ENCODE measurements around the gene PPP4C.

PPP4C gene

DNA sequence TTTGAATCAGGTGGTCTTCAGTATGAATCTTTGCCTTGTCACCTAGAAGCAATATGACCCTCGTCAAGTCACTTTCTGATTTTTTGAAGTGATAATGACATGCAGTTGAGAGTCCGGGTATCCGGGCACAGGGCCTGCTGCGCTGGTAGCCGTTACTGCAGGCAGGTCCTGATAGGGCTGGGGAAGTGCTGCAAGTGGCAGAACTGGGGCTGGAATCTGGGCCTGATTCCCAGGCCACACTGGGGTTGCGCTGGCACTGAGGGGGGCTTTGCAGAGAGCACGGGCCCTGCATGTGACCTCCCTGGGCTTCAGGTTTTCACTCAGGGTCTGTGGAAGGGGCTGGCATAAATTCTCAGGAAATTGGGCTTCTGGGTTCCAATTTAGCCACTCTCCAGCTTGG, 3.0 kb downstream of the PPP4C start:
- in situ Hi-C loops (cut with MboI; ENCODE audit: low sequenced_read_pairs), result no loop called here

GRCh38 chr16:30079480-30079879, 3.7 kb downstream of the PPP4C start:
- in situ Hi-C loops (cut with MboI; ENCODE audit: low sequenced_read_pairs), result no loop called here

DNA sequence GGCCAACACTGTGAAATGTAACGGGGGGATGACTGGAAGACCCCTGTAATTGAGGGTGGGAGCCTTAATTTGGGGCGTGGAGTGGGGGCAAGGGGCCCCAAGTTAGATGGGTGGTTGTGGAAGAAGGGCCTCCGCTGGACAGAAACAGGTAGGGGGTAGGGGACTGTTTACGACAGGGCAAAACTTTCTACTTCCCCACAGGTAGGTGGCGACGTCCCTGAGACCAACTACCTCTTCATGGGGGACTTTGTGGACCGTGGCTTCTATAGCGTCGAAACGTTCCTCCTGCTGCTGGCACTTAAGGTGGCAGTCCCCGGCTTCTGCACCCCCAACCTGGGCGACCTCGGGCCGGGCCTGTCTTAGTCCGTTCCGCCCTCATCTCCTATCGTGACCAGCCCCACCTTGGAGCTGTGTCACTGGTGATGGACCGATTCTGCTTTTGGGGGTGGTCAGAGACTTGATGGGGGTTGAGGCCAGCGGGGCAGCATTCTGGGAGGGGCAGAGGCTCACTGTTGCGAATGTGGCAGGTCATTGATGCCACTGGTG, 6.8 kb downstream of the PPP4C start:
- in situ Hi-C loops (cut with MboI; ENCODE audit: low sequenced_read_pairs), result no loop called here

DNA sequence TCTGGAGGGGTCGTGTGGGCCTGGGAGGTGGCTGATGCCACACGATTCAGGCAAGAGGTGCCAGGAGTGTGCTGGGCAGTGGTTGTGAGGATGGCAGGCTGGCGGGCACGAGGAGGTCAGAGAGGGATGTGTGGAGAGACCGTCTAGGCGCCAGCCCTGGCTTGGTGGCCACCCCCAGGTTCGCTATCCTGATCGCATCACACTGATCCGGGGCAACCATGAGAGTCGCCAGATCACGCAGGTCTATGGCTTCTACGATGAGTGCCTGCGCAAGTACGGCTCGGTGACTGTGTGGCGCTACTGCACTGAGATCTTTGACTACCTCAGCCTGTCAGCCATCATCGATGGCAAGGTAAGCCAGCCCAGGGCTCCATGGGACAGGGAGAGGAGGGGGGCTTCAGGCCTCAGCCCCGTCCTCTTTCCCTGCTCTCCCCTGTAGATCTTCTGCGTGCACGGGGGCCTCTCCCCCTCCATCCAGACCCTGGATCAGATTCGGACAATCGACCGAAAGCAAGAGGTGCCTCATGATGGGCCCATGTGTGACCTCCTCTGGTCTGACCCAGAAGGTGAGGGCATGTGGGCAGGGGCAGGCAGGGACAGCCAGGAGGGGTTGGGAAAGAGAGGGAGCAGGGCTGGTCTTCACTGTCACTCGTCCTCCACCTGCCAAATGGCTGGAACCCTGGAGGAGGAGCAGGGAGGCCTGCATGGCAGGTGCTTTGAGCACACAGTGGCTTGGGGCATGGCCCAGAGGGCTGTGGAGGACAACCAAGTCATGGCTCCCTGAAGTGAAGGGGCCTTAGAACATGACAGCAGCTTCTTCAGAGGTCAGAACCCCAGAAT, 7.6 kb downstream of the PPP4C start:
- in situ Hi-C loops (cut with MboI; ENCODE audit: low sequenced_read_pairs), result no loop called here

GRCh38 chr16:30084096-30084815, 8.5 kb downstream of the PPP4C start:
- in situ Hi-C loops (cut with MboI; ENCODE audit: low sequenced_read_pairs), result no loop called here

DNA sequence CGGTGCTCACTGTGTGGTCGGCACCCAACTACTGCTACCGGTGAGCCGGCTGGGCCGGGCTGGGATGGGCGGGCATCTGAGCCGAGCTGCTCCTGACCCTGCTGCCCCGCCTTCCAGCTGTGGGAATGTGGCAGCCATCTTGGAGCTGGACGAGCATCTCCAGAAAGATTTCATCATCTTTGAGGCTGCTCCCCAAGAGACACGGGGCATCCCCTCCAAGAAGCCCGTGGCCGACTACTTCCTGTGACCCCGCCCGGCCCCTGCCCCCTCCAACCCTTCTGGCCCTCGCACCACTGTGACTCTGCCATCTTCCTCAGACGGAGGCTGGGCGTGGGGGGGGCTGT, 9.0 kb downstream of the PPP4C start:
- in situ Hi-C loops (cut with MboI; ENCODE audit: low sequenced_read_pairs), result no loop called here

GRCh38 chr16:30085247-30085646, 9.5 kb downstream of the PPP4C start:
- in situ Hi-C loops (cut with MboI; ENCODE audit: low sequenced_read_pairs), result no loop called here

DNA sequence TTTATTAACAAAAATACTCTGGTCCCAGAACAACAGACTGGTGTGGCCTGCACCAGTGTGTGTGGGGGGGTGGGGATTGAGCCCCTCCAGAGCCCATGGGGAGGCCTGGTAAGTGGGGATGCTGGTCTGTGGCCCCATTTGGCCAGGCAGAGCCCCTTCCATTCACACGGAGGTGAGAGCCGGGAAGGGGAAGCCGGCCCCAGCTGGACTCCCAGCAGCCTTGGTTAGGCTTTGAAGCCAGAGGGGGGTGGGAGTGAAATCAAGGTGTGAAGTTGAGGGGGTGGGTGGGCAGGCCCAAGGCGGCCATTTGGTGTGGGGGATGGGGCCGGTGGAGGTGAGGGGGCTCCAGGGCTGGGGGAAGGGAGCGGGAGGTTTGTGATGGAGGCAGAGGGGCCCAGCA, 10.0 kb downstream of the PPP4C start:
- in situ Hi-C loops (cut with MboI; ENCODE audit: low sequenced_read_pairs), result no loop called here

- in situ Hi-C loops (cut with MboI; ENCODE audit: low sequenced_read_pairs), result no loop called here
These were observed 10.7 kb downstream of the PPP4C start for GRCh38 chr16:30086291-30087140.

DNA sequence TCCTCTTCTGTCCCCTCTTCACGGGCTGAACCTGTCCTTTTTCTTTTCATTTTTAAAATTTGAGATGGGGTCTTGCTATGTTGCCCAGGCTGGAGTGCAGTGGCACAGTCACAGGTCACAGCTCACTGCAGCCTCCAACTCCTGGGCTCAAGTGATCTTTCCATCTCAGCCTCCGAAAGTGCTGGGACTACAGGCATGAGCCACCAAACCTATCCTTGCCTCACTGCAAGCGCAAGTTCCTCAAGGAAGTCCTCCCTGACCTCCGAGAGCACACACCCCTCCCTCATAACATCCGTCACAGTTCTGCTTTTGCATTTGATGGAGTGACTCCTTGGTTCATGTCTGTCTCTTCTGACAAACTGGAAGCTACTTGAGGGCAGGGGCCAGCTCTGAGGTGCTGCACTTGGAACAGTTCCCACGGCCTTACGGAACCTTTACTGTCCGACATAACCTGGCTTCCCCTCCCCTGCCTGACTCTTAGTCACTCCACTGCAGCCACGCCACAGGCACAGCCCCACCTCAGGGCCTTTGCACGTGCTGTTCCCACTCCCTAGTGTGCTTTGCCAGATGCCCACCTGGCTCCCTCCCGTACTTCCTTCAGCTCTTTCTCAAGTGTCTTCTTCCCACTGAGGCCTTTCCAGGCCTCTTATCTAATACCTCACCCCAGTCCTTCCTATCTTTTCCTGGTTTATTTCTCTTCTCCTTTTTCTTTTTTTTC, 11.5 kb downstream of the PPP4C start:
- in situ Hi-C loops (cut with MboI; ENCODE audit: low sequenced_read_pairs), result no loop called here

GRCh38 chr16:30088237-30088831, 12.5 kb downstream of the PPP4C start:
- in situ Hi-C loops (cut with MboI; ENCODE audit: low sequenced_read_pairs), result no loop called here

DNA sequence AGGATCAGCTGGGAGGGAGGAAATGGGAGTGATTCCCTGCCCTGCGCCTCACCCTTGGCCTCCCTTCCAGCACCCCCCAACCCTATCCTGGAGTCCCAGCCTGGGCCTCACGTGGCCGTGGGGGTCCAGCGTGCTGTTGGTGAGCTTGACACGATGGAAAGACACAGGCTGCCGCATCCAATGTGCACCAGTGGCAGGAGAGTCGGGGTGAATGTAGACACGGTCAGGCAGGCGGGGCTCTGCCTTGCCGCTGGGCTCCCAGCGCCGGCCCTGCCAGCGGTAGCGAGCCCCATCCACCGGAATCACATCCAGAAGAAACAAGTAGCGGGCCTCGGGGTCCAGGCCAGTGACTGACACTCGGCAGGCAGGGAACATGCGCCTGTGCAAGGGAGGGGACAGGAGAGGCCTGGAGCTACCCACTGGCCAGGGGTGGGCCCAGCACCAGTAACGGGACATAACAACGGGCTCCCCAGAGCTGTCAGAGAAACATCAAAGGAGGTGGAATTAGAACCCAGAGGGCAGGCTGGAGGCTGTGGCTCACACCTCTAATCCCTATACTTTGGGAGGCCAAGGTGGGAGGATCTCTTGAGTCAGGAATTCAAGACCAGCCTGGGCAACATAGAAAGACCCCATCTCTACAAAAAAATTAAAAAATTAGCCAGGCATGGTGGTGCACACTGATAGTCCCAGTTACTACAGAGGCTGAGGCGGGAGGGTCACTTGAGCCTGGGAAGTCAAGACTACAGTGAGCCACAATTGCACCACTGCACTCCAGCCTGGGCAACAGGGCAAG, 13.2 kb downstream of the PPP4C start:
- in situ Hi-C loops (cut with MboI; ENCODE audit: low sequenced_read_pairs), result no loop called here

GRCh38 chr16:30090610-30091331, 15.0 kb downstream of the PPP4C start:
- in situ Hi-C loops (cut with MboI; ENCODE audit: low sequenced_read_pairs), result no loop called here

DNA sequence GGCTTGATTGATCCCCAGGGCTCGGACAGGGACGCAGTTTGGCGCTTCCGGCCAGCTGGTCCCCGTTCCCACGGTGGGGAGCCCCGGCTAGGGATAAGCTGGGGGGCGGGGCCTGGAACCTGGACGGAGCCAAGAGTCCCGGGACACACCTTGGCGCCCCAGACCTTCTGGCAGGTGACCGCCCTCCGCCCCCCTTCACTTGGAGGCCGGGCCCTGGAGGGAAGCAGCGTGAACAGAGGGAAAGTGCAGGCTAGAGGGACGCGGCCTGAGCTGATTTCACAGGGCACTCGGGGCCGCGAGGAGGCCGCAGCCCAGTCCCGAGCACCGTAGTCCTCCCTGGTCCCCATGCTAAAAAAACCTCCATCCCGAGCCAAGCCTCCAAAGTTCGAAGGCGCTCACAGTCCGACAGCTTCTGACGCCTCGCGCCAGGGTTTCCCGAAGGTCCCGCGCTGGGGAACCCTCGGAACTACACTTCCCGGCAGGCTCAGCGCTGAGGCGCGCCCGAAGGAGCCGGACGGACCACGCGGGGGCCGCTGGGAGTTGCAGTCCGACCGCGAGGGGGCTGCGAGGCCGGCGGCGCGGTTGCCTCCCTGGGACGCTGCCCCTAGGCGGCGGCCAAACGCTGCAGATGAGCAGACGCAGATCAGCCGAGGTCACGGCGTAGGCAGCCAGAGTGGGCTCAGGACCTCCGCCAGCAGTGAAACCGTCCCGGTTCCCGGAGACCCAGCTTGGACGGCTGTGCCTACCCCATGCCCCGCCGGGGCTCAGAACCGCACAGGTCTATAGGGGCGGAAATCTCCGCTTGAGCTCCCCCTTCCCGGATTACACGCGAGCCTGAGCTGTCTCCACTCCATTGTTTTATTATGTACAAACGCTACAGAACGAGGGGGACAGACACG, 15.9 kb downstream of the PPP4C start, which contains the start of gene TBX6:
TBX6 (minus strand) TSS at position 451 of the 899 bp plus-strand sequence. CDS start 731 bp downstream, outside the sequence.
- in situ Hi-C loops (cut with MboI; ENCODE audit: low sequenced_read_pairs), result no loop called here

GRCh38 chr16:30092373-30093010, 16.7 kb downstream of the PPP4C start:
- in situ Hi-C loops (cut with MboI; ENCODE audit: low sequenced_read_pairs), result no loop called here

- in situ Hi-C loops (cut with MboI; ENCODE audit: low sequenced_read_pairs), result no loop called here
These were observed 18.9 kb downstream of the PPP4C start for GRCh38 chr16:30094541-30095165.
